Measurements from ENCODE around the gene COA8. TPM values are rescaled to one million over a fixed set of nuclear protein-coding genes. Genes with fewer than 3 reads are reported as not detected.

The COA8 gene
- polyA plus RNA-seq, 3 donors, result 13.2 to 58.1 (median 52.3) TPM

- peaks cover 34 to 40% of the 10 kb centered on the region in 2 donors for H3K36me3 Mint-ChIP-seq
- Histone ChIP-seq H3K79me2 (ENCODE audit: insufficient read depth, low read length) (peaks cover 68% of the 10 kb centered on the region), H2AFZ (ENCODE audit: insufficient read depth, low read depth, low read length, poor library complexity, severe bottlenecking) (no peak overlapping the region), H3K36me3 (replicated peaks in 1 of 2; ENCODE audit: control insufficient read depth in 1 of 2, insufficient read depth in 2 of 2, low read length in 2 of 2) (peaks cover 22 to 39% of the 10 kb centered on the region in 2 donors), H3K27me3 (ENCODE audit: control insufficient read depth in 2 of 2, insufficient read depth in 2 of 2, low read length in 2 of 2) (no peaks in the 10 kb centered on the region), H3K4me3 (replicated peaks in 1 of 3; ENCODE audit: low read depth in 2 of 3, low read length in 3 of 3) (no peak overlapping the region), H3K4me2 (replicated peaks; ENCODE audit: extremely low read depth, low read length, poor library complexity, severe bottlenecking) (no peak overlapping the region), H3K9ac (ENCODE audit: insufficient read depth, low read length, poor library complexity, severe bottlenecking) (no peak overlapping the region), H3K9me3 (replicated peaks in 1 of 2; ENCODE audit: control insufficient read depth in 1 of 2, insufficient read depth in 1 of 2, low read length in 2 of 2) (no peaks in the 10 kb centered on the region), H3K4me1 (ENCODE audit: control insufficient read depth in 1 of 2, insufficient read depth in 2 of 2, low read length in 2 of 2) (peaks cover 14 to 21% of the 10 kb centered on the region in 2 donors), H3K27ac (ENCODE audit: low read depth in 1 of 2, low read length in 2 of 2) (no peak overlapping the region), H4K20me1 (ENCODE audit: insufficient read depth, low read length) (peaks cover 86% of the 10 kb centered on the region)
- intact Hi-C loops (cut with micrococcal nuclease), result no loop called here
- no peaks in the 10 kb centered on the region for H3K27me3 Mint-ChIP-seq (ENCODE audit: low read depth in 3 of 3)
- TF ChIP-seq CTCF (IDR thresholded peaks at IDR 0.05), result no peak
- no peak overlapping the region for H3K4me3 Mint-ChIP-seq
- peaks cover 24% of the 10 kb centered on the region for H3K4me1 Mint-ChIP-seq
- peak overlapping the region in 2 of 7 donors; percentile 13 to 68 for H3K27ac Mint-ChIP-seq
- WGBS (ENCODE audit: insufficient coverage), result 95% methylated on average over 12 of the region's 16 CpGs
- no peak for DNase-seq
- H3K9me3 Mint-ChIP-seq, result no peaks in the 10 kb centered on the region
Measured at GRCh38 chr14:103558071-103558882, 4.5 kb upstream of the COA8 start.

- H3K27ac Mint-ChIP-seq, result no peak overlapping the region
Measured at GRCh38 chr14:103559766-103560165, 3.0 kb upstream of the COA8 start.

More at GRCh38 chr14:103559766-103560165, 3.0 kb upstream of the COA8 start:
- H3K4me3 ChIP-seq (replicated peaks in 1 of 3; ENCODE audit: low read depth in 2 of 3, low read length in 3 of 3), result no peak overlapping the region
- peaks cover 24 to 31% of the 10 kb centered on the region in 2 donors for H3K4me1 ChIP-seq (ENCODE audit: control insufficient read depth in 1 of 2, insufficient read depth in 2 of 2, low read length in 2 of 2)
- no peak for DNase-seq
- no peak overlapping the region for H3K4me2 ChIP-seq (replicated peaks; ENCODE audit: extremely low read depth, low read length, poor library complexity, severe bottlenecking)
- H3K36me3 ChIP-seq (replicated peaks in 1 of 2; ENCODE audit: control insufficient read depth in 1 of 2, insufficient read depth in 2 of 2, low read length in 2 of 2), result peaks cover 21 to 38% of the 10 kb centered on the region in 2 donors
- Mint-ChIP-seq H3K9me3 (no peaks in the 10 kb centered on the region), H3K27me3 (ENCODE audit: low read depth in 3 of 3) (no peaks in the 10 kb centered on the region), H3K4me3 (no peak overlapping the region), H3K36me3 (peaks cover 34 to 37% of the 10 kb centered on the region in 2 donors), H3K4me1 (peaks cover 35% of the 10 kb centered on the region)
- no peak overlapping the region for H3K27ac ChIP-seq (ENCODE audit: low read depth in 1 of 2, low read length in 2 of 2)
- 98% methylated on average over 8 of the region's 9 CpGs for WGBS (ENCODE audit: insufficient coverage)
- intact Hi-C loops (cut with micrococcal nuclease), result loop anchor here in 1 of 2 donors (5.0 kb wide), 2 partner anchors 37 to 68 kb away; partner anchors contain the start of genes CKB and KLC1
- peaks cover 82% of the 10 kb centered on the region for H3K79me2 ChIP-seq (ENCODE audit: insufficient read depth, low read length)
- TF ChIP-seq CTCF (IDR thresholded peaks at IDR 0.05), result no peak
- no peaks in the 10 kb centered on the region for H3K9me3 ChIP-seq (replicated peaks in 1 of 2; ENCODE audit: control insufficient read depth in 1 of 2, insufficient read depth in 1 of 2, low read length in 2 of 2)
- H4K20me1 ChIP-seq (ENCODE audit: insufficient read depth, low read length), result peaks cover 74% of the 10 kb centered on the region
- H3K9ac ChIP-seq (ENCODE audit: insufficient read depth, low read length, poor library complexity, severe bottlenecking), result no peak overlapping the region
- H2AFZ ChIP-seq (ENCODE audit: insufficient read depth, low read depth, low read length, poor library complexity, severe bottlenecking), result no peak overlapping the region
- H3K27me3 ChIP-seq (ENCODE audit: control insufficient read depth in 2 of 2, insufficient read depth in 2 of 2, low read length in 2 of 2), result no peaks in the 10 kb centered on the region
